NCI-H128 (cell line): ENCODE results near the gene ZBBX.
A peak's percentile ranks its signal among the peaks of the same experiment; 100 is the strongest.
"Not testable (repeated sequence)": the region's sequence is repeated elsewhere in the genome, so short reads cannot be mapped to it uniquely, and the experiment has no call there.

Experiments used
- DNase-seq: peaks from one replicate; lab custom pipeline; 2025; ENCODE audit not compliant: unreplicated experiment; lab: John Stamatoyannopoulos, UW

Gene ZBBX

GRCh38 chr3:167380004-167380689 is at the start of gene ZBBX:
Gene ZBBX, minus strand, starts transcription at chr3:167380297. Its CDS starts 7,396 bp downstream, at chr3:167372901.
- peak; percentile 87 for DNase-seq

- not testable (repeated sequence) for DNase-seq
Observed at GRCh38 chr3:167426962-167427361, 46.9 kb upstream of the ZBBX start.

GRCh38 chr3:167422396-167422795 is 42.3 kb upstream of the ZBBX start:
- DNase-seq, result not testable (repeated sequence)

GRCh38 chr3:167409611-167410010 is 29.5 kb upstream of the ZBBX start:
- no peak for DNase-seq

GRCh38 chr3:167406876-167407492 is 26.9 kb upstream of the ZBBX start:
- DNase-seq, result peak; percentile 53

GRCh38 chr3:167397826-167398225 is 17.7 kb upstream of the ZBBX start:
- DNase-seq, result no peak

- no peak for DNase-seq
Observed at GRCh38 chr3:167396075-167396474, 16.0 kb upstream of the ZBBX start.

GRCh38 chr3:167394003-167394402 is 13.9 kb upstream of the ZBBX start:
- no peak for DNase-seq

GRCh38 chr3:167382155-167382554 is 2.1 kb upstream of the ZBBX start:
- DNase-seq, result no peak

GRCh38 chr3:167375478-167375877 is 4.6 kb downstream of the ZBBX start:
- no peak for DNase-seq

- DNase-seq, result no peak
Observed at GRCh38 chr3:167372138-167372537, 8.0 kb downstream of the ZBBX start.

GRCh38 chr3:167361948-167362347 is 18.1 kb downstream of the ZBBX start:
- no peak for DNase-seq

GRCh38 chr3:167361306-167361705 is 18.8 kb downstream of the ZBBX start:
- no peak for DNase-seq

GRCh38 chr3:167355446-167355845 is 24.7 kb downstream of the ZBBX start:
- DNase-seq, result no peak

GRCh38 chr3:167354751-167355150 is 25.3 kb downstream of the ZBBX start:
- no peak for DNase-seq

- no peak for DNase-seq
Observed at GRCh38 chr3:167350245-167350862, 29.7 kb downstream of the ZBBX start.

- DNase-seq, result no peak
Observed at GRCh38 chr3:167346171-167346570, 33.9 kb downstream of the ZBBX start.

GRCh38 chr3:167330993-167331785 is 48.9 kb downstream of the ZBBX start:
- DNase-seq, result no peak

- no peak for DNase-seq
Observed at GRCh38 chr3:167323572-167323971, 56.5 kb downstream of the ZBBX start.

GRCh38 chr3:167318996-167319615 is 61.0 kb downstream of the ZBBX start:
- no peak for DNase-seq

- DNase-seq, result no peak
Observed at GRCh38 chr3:167318306-167318705, 61.8 kb downstream of the ZBBX start.
